GM04504 (cell line): ENCODE data around the gene TCF4.
A peak's percentile ranks its signal among the peaks of the same experiment; 100 is the strongest.

Experiments
- DNase-seq: peaks from one replicate; pipeline ENCODE4 v3.0.0-alpha.2; 2012; ENCODE audit warnings: low read depth

The TCF4 gene

DNA sequence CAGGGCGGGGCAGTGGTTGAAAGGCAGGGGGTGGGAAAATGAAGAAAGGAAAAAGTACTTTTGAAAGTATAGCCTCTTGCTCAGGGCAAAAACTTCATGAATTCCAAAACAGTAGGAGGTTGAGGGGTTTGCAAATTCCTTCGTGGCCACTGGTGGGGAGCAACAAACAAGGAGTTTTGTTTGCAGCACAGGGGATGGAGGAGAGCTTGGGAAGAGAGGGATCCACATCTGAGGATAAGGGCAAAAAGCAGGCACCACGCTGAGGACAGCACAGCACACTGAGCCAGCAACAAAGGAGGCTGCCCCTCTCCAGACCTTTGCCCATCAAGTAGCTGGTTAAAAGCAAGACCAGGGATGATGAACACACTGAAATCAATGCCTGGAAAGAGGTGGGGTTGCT is 148.9 kb downstream of the TCF4 start:
- no peak for DNase-seq

DNA sequence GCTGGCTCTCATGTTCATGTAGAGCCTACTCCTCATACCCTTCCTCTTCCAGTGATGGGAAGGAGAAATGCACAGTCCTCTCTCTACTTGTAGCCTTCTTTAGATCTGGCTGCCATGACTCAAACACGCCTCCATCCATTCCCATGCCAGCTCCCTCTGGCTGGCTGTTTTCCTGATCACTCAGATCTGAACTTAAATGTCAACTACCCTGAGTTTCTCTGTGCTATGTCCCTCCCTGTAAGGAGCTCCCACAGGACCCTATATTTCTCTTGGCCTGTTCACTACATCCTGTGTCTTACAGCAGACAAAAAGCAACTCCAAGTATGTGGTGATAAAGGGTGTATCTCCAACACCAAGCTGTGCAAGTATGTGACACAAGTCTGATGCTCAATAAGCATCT is 152.4 kb downstream of the TCF4 start:
- no peak for DNase-seq

- DNase-seq = no peak
Measured at GRCh38 chr18:55433648-55434047, 154.3 kb downstream of the TCF4 start.

GRCh38 chr18:55433140-55433539 is 154.9 kb downstream of the TCF4 start:
- DNase-seq = no peak

- DNase-seq = no peak
Measured at GRCh38 chr18:55432307-55433040, 155.5 kb downstream of the TCF4 start.

- DNase-seq = no peak
Measured at GRCh38 chr18:55430026-55430425, 158.0 kb downstream of the TCF4 start.

DNA sequence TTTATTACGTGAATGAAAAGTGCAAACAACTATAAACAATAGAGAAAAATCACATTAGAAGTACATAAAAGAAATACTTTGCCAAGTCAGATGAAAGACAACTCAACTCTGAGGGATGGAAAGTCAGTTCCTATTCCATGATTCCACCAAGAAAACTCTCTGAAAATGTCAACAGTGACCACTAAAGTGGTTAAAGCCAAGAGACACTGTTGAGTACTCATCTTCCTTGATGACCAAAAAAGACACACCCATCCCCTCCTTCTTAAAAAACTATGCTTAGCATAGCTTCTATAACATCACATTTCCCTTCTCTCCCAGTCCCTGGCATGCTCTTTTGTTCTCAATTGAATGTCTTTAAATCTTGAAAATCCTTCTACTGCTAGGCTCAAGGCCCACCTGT is 160.0 kb downstream of the TCF4 start:
- peak; percentile 35 for DNase-seq

DNA sequence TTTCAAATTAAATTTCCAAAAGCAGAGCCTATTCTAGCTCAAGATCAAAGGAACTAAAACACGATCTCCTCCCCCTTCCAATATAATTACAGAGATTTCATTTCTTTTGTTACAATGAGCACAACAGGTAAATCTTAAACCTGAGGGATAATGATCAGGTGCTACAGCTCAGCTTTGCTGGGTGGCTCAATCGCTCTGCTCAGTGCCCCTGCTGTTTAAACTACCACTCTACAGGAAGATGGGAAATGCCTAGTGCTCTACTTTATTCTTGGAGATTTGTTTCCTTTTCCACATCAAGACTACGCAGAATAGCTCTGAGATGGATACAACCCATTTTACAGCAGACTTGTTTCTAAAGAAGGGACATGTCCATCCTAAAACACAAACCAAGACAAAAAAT is 162.3 kb downstream of the TCF4 start:
- DNase-seq = no peak

- no peak for DNase-seq
Measured at GRCh38 chr18:55422456-55423180, 165.4 kb downstream of the TCF4 start.

DNA sequence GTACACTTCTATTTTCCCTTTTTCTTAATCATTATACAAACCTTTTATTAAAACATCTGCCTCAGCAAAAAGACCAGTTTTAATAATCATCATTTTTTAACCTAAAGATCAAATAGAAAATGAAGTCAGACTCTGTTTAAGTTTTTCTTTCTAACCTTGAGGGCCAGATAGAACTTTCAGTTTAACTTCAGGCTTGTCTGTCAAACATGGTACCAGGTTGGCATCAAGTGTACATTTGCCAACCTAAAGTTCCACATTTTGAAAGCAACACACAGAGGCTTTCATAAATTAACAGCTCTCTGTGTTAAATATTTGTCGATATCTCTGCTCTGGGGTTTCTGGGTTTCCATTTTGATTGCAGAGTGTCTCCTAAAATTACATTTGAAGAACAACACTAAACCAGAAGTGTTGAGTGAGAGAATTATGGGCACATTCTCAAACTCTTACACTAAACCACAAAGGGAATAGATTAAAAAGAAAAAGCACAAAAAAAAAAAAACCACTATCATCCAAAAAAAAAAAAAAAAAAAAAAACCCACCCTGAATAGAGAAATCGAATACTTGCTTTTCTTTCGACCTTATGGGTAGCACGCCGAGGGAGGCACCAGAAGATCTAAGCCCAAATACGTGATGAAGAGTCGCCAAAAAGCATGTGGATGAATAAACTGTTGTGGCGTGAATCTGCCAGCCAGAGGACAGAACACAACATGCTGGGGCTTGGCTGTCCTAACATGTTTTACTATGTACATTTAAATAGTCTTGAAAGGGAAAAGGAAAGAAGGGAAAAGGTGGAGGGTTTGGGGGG is 166.2 kb downstream of the TCF4 start:
- no peak for DNase-seq

DNA sequence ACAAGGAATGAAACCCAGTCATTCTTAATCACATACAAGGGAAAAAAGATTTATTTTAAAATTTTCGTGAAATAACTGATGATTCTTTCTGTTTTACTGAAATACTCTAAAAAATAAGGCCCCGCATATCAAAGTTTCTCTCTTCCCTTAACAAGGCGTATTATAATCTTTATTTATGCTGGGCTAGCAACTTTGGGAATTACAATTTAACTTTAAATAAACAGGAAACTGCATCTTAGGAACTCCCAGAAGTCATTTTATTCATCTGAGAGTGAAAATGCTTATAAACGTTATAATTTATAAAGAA is 166.7 kb downstream of the TCF4 start:
- no peak for DNase-seq

DNA sequence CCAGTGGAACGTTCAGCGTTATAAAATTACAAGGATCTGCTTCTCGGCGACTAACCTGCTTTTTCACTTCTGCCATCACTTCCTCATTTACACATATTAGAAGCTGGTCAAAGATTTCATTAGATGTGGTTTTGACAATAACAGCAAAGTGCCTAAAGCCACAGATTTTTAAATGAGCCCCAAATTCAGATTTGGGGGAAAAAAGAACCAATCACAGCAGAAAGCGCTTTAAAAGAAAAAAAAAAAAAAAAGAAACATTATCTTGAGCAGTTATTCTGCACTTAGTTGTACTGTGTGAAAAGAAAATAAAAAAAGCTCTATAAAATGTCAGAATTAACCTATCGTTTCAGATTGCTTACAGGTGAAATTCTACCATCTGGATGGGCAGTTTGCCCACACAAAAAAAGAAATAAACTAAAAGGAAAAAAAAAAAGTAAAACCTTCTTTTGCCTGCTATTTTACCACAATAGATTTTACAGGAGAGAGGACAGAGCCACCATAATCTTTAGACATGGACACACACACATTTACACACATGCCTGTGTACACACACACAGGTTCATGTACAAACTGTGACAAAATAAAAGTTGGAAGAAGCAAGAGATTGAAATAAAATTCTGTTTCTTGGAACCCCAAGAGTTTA is 167.2 kb downstream of the TCF4 start:
- DNase-seq = no peak

GRCh38 chr18:55419947-55420664 is 167.9 kb downstream of the TCF4 start:
- no peak for DNase-seq

GRCh38 chr18:55419132-55419946 is 168.7 kb downstream of the TCF4 start:
- no peak for DNase-seq

DNA sequence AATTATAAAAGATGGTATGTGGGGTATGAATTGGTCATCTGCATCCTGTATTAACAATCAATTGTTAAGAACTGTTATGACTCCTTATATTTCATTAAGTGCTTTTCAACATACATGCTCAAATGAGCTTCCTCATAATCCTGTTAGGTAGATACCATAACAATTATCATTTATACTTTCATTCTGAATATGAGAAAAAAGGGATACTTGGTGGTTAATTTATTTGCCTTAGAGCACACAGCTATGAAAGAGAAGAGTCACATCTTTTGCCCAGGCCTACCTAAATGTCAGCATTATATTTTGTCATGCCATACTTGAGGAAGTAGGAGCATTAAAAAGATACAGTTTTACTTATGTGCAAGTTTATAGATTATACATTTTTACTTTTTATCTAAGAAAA is 169.6 kb downstream of the TCF4 start:
- no peak for DNase-seq

DNA sequence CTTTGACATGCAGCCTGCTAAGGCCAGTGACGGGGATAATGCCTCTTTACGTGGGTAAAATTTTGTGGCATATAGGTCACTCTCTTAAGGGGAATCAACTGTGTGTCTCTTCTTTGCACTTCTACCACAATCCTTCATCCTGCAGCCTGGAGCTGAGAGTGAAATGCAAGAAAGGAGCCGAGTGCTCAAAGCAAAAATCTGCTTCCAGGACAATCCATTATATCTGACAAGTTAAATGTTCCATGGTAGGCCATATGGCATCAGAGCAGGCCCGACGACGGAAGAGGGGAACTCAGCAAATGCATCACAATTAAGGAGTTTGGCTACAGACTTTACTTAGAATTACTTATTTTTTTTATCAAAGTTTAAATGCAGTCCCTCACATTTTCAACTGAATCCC is 171.2 kb downstream of the TCF4 start:
- no peak for DNase-seq

DNA sequence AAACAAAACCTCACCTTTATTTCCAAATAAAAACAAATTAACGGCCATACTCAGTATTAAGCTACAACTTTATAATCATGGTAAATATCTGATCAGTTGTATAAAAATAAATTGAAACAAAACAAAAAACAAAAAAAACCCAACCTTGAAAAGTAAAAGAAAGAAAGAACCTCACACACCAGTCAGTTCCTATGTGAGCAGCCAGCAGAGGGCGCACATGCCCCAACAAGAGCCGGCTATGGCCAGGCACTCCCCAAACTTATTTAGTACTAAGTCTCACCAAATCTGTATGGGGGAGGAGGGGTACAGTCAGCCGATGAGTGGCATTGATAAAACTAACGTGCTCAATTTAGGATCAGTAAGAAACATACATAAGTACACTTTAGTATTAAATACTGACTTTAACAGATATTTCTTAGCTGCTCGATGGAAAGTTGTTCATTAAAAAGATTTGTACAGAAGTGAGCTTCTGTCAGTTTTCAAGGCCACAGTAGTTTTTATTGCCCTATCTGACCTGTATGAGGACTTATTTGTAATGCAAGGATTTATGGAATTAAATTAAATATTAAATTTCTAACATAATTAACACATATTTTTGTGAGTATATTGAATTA is 172.6 kb downstream of the TCF4 start:
- no peak for DNase-seq

GRCh38 chr18:55414475-55414874 is 173.5 kb downstream of the TCF4 start:
- DNase-seq = no peak

DNA sequence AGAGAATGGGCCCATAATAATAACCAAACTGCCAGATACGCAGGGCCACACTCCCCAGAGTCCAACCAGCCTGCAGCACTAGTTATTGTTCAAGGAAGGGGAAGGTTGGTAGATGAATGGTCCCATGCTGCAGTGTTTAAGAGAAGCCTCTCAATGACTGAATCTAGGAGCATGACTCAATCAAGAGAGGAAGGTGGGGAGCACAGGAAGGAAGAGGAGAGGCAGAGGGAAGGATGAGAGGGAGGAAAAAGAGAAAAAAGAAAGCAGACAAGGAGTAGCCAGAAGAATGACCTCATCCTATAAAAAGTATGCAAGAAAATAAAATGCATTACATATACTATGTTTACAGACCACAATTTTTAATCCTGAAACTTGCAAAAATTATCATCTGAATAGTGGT is 174.5 kb downstream of the TCF4 start:
- no peak for DNase-seq

- no peak for DNase-seq
Measured at GRCh38 chr18:55407774-55408535, 180.0 kb downstream of the TCF4 start.
